RKO (cell line): ENCODE measurements around the gene PPFIA1.
"Not testable (repeated sequence)": the region's sequence is repeated elsewhere in the genome, so short reads cannot be mapped to it uniquely, and the experiment has no call there.

Source experiments
- DNase-seq: peaks from one replicate; pipeline ENCODE4 v3.0.0-alpha.2; 2016; ENCODE audit warnings: low spot score

Gene PPFIA1

GRCh38 chr11:70325824-70326223, 55.3 kb downstream of the PPFIA1 start:
- DNase-seq: no peak

GRCh38 chr11:70326365-70326811, 55.9 kb downstream of the PPFIA1 start:
- DNase-seq: no peak

GRCh38 chr11:70326833-70327232, 56.3 kb downstream of the PPFIA1 start:
- no peak for DNase-seq

GRCh38 chr11:70327717-70328116, 57.2 kb downstream of the PPFIA1 start:
- no peak for DNase-seq

GRCh38 chr11:70328556-70328955, 58.1 kb downstream of the PPFIA1 start:
- DNase-seq: no peak

GRCh38 chr11:70331320-70331843, 60.9 kb downstream of the PPFIA1 start:
- DNase-seq: not testable (repeated sequence)

- DNase-seq: no peak
Observed at GRCh38 chr11:70331901-70332300, 61.4 kb downstream of the PPFIA1 start.

GRCh38 chr11:70332567-70332966, 62.1 kb downstream of the PPFIA1 start:
- no peak for DNase-seq

- no peak for DNase-seq
Observed at GRCh38 chr11:70333261-70333660, 62.8 kb downstream of the PPFIA1 start.

GRCh38 chr11:70334351-70334995, 64.0 kb downstream of the PPFIA1 start:
- DNase-seq: no peak

- no peak for DNase-seq
Observed at GRCh38 chr11:70335511-70335910, 65.0 kb downstream of the PPFIA1 start.

- no peak for DNase-seq
Observed at GRCh38 chr11:70338594-70338993, 68.1 kb downstream of the PPFIA1 start.

GRCh38 chr11:70339066-70339465, 68.6 kb downstream of the PPFIA1 start:
- DNase-seq: no peak

- no peak for DNase-seq
Observed at GRCh38 chr11:70341881-70342429, 71.5 kb downstream of the PPFIA1 start.

GRCh38 chr11:70343636-70344035, 73.1 kb downstream of the PPFIA1 start:
- DNase-seq: no peak

- DNase-seq: no peak
Observed at GRCh38 chr11:70348191-70348590, 77.7 kb downstream of the PPFIA1 start.

GRCh38 chr11:70348608-70349007, 78.1 kb downstream of the PPFIA1 start:
- DNase-seq: no peak

GRCh38 chr11:70351646-70352045, 81.2 kb downstream of the PPFIA1 start:
- no peak for DNase-seq

- DNase-seq: no peak
Observed at GRCh38 chr11:70352100-70352499, 81.6 kb downstream of the PPFIA1 start.

GRCh38 chr11:70352601-70353000, 82.1 kb downstream of the PPFIA1 start:
- DNase-seq: no peak

- no peak for DNase-seq
Observed at GRCh38 chr11:70353329-70353728, 82.8 kb downstream of the PPFIA1 start.

- DNase-seq: no peak
Observed at GRCh38 chr11:70353900-70354568, 83.5 kb downstream of the PPFIA1 start.

GRCh38 chr11:70354629-70355028, 84.1 kb downstream of the PPFIA1 start:
- no peak for DNase-seq
